GM23248 (cell line): ENCODE data around the gene MAN1A1. TPM values are rescaled to one million over a fixed set of nuclear protein-coding genes. Genes with fewer than 3 reads are reported as not detected.
A peak's percentile ranks its signal among the peaks of the same experiment; 100 is the strongest.
"Not testable (repeated sequence)": the region's sequence is repeated elsewhere in the genome, so short reads cannot be mapped to it uniquely, and the experiment has no call there.

Source experiments
- DNase-seq: peaks from one replicate; pipeline ENCODE4 v3.0.0-alpha.2; 2015
- H2AFZ ChIP-seq: fragments of 200-600 bp; sonication (generic); 2 replicates; pipeline ENCODE4 v1.6.1; 2016; ENCODE audit warnings: antibody characterized with exemption
- H3F3A ChIP-seq: fragments of 200-600 bp; sonication (generic); 2 replicates; pipeline ENCODE4 v1.6.1; 2016; ENCODE audit warnings: mild to moderate bottlenecking, antibody characterized with exemption, mixed run types; ENCODE audit not compliant: insufficient read depth
- H3K27ac ChIP-seq: fragments of 200-600 bp; sonication (generic); 2 replicates; pipeline ENCODE4 v1.5.1; 2016; ENCODE audit warnings: mild to moderate bottlenecking
- H3K27me3 ChIP-seq: fragments of 200-600 bp; sonication (generic); replicated peaks from 2 replicates; pipeline ENCODE4 v1.6.1; 2016; ENCODE audit warnings: mild to moderate bottlenecking; ENCODE audit not compliant: insufficient read depth
- H3K36me3 ChIP-seq: fragments of 200-600 bp; sonication (generic); 2 replicates; pipeline ENCODE4 v1.6.1; 2016; ENCODE audit warnings: low read depth, mild to moderate bottlenecking
- H3K4me1 ChIP-seq: fragments of 200-600 bp; sonication (generic); 2 replicates; pipeline ENCODE4 v1.6.1; 2016; ENCODE audit warnings: mild to moderate bottlenecking; ENCODE audit not compliant: insufficient read depth
- H3K4me2 ChIP-seq: fragments of 200-600 bp; sonication (generic); one replicate; pipeline ENCODE4 v1.6.1; 2016; ENCODE audit warnings: mild to moderate bottlenecking; ENCODE audit not compliant: unreplicated experiment
- H3K4me3 ChIP-seq: fragments of 200-600 bp; sonication (generic); 2 replicates; pipeline ENCODE4 v1.5.1; 2016; ENCODE audit warnings: mild to moderate bottlenecking
- H3K79me2 ChIP-seq: fragments of 200-600 bp; sonication (generic); 2 replicates; pipeline ENCODE4 v1.6.1; 2016; ENCODE audit warnings: mild to moderate bottlenecking; ENCODE audit not compliant: insufficient read depth
- H3K9ac ChIP-seq: fragments of 200-600 bp; sonication (generic); 2 replicates; pipeline ENCODE4 v1.6.1; 2016; ENCODE audit warnings: mild to moderate bottlenecking
- H3K9me2 ChIP-seq: fragments of 200-600 bp; sonication (generic); 2 replicates; pipeline ENCODE4 v1.6.1; 2016; ENCODE audit warnings: mixed run types, mild to moderate bottlenecking, moderate library complexity; ENCODE audit not compliant: insufficient read depth
- H3K9me3 ChIP-seq: fragments of 200-600 bp; sonication (generic); one replicate; pipeline ENCODE4 v1.6.1; 2017; ENCODE audit warnings: low read depth
- H4K20me1 ChIP-seq: fragments of 200-600 bp; sonication (generic); 2 replicates; pipeline ENCODE4 v1.6.0; 2016; ENCODE audit not compliant: insufficient read depth
- EZH2 ChIP-seq: fragments of 200-600 bp; sonication (generic); IDR thresholded peaks from 2 replicates; pipeline ENCODE4 v1.6.1; 2018; ENCODE audit warnings: antibody characterized with exemption, mild to moderate bottlenecking; ENCODE audit not compliant: insufficient read depth, poor library complexity, severe bottlenecking
- EZH2phosphoT487 ChIP-seq: fragments of 200-600 bp; sonication (generic); IDR thresholded peaks from 2 replicates; pipeline ENCODE4 v1.6.1; 2018; ENCODE audit warnings: antibody characterized with exemption, moderate library complexity, mild to moderate bottlenecking, low read depth; ENCODE audit not compliant: insufficient read depth
- WGBS, 2 experiments: methylation state at CpG; one replicate each; pipeline ENCODE4 v1.1.6; 2015 to 2017; ENCODE audit warnings: low lambda C conversion rate in 2 of 2, low coverage in 1 of 2; ENCODE audit errors: missing lambda C conversion rate in 2 of 2; 5-methylcytosine and 5-hydroxymethylcytosine counted together
- in situ Hi-C: fragments of 300-500 bp; cut with MboI; formaldehyde crosslinking; loops from 2 replicates; pipeline ENCODE4 v1.15.0; 2020
- polyA plus RNA-seq: library from polyadenylated mRNA; unstranded; fragments of >200 nt; fragmentation: Nextera tagmentation; extraction: Ambion mirVana; gene quantifications from 2 replicates; pipeline ENCODE4 v1.2.1, GENCODE V29; 2016
- total RNA-seq: library from RNA; depleted of rRNA; stranded (reverse); fragments of >200 nt; shearing (Covaris generic); gene quantifications from 2 replicates; pipeline ENCODE4 v1.2.3, GENCODE V29; 2014

MAN1A1 gene
- total and polyA plus RNA-seq, 2 experiments from 2014 or later: 9.8 to 33.4 TPM

GRCh38 chr6:119158057-119158848, 191.3 kb downstream of the MAN1A1 start:
- H3K4me2 ChIP-seq: no peak overlapping the region
- no peaks in the 10 kb centered on the region for H3K36me3 ChIP-seq
- H3F3A ChIP-seq: no peaks in the 10 kb centered on the region
- no peaks in the 10 kb centered on the region for H3K9me2 ChIP-seq
- H3K9me3 ChIP-seq: no peaks in the 10 kb centered on the region
- no peak for TF ChIP-seq EZH2phosphoT487
- TF ChIP-seq EZH2: no peak
- no peak overlapping the region for H2AFZ ChIP-seq
- no peaks in the 10 kb centered on the region for H4K20me1 ChIP-seq
- H3K27ac ChIP-seq: no peak overlapping the region
- H3K27me3 ChIP-seq: no peaks in the 10 kb centered on the region
- in situ Hi-C loops: no loop called here
- 52 to 59% methylated on average over 9 of the region's 9 CpGs for WGBS, 2 experiments
- peak; percentile 73 for DNase-seq
- no peaks in the 10 kb centered on the region for H3K4me1 ChIP-seq
- no peak overlapping the region for H3K4me3 ChIP-seq
- no peaks in the 10 kb centered on the region for H3K79me2 ChIP-seq
- H3K9ac ChIP-seq: no peak overlapping the region

- Histone ChIP-seq H3K27ac (no peak overlapping the region), H3K4me2 (no peak overlapping the region), H3K36me3 (no peaks in the 10 kb centered on the region), H3K9me3 (no peaks in the 10 kb centered on the region), H2AFZ (no peak overlapping the region), H3K9ac (no peak overlapping the region), H4K20me1 (no peaks in the 10 kb centered on the region), H3F3A (no peaks in the 10 kb centered on the region), H3K4me3 (no peak overlapping the region), H3K9me2 (no peaks in the 10 kb centered on the region), H3K79me2 (no peaks in the 10 kb centered on the region), H3K27me3 (no peaks in the 10 kb centered on the region), H3K4me1 (no peaks in the 10 kb centered on the region)
- in situ Hi-C loops: no loop called here
- no peak for TF ChIP-seq EZH2phosphoT487
- TF ChIP-seq EZH2: no peak
- whole genome bisulfite sequencing, 2 experiments: 15 to 16% methylated on average over 3 of the region's 3 CpGs
- no peak for DNase-seq
Observed at GRCh38 chr6:119157506-119157815, 192.1 kb downstream of the MAN1A1 start.

GRCh38 chr6:119156757-119157505, 192.6 kb downstream of the MAN1A1 start:
- no peaks in the 10 kb centered on the region for H3K27me3 ChIP-seq
- WGBS, 2 experiments: 51 to 59% methylated on average over 8 of the region's 8 CpGs

GRCh38 chr6:119156082-119156481, 193.5 kb downstream of the MAN1A1 start:
- H3K27me3 ChIP-seq: not testable (repeated sequence)

More at GRCh38 chr6:119156757-119157505, 192.6 kb downstream of the MAN1A1 start:
- Histone ChIP-seq H3K4me3 (no peak overlapping the region), H2AFZ (no peak overlapping the region), H3K9me3 (no peaks in the 10 kb centered on the region), H3K4me2 (no peak overlapping the region), H3F3A (no peaks in the 10 kb centered on the region), H3K27ac (no peak overlapping the region), H3K9ac (no peak overlapping the region), H3K4me1 (no peaks in the 10 kb centered on the region), H3K36me3 (no peaks in the 10 kb centered on the region), H3K9me2 (no peaks in the 10 kb centered on the region), H4K20me1 (no peaks in the 10 kb centered on the region), H3K79me2 (no peaks in the 10 kb centered on the region)
- in situ Hi-C loops: no loop called here
- no peak for DNase-seq
- TF ChIP-seq EZH2phosphoT487 (no peak), EZH2 (no peak)

More at GRCh38 chr6:119156082-119156481, 193.5 kb downstream of the MAN1A1 start:
- H3K79me2 ChIP-seq, H3K36me3 ChIP-seq, H3K9me2 ChIP-seq, H3K4me3 ChIP-seq, H3K4me2 ChIP-seq, H3K4me1 ChIP-seq, DNase-seq, in situ Hi-C loops, H3K9ac ChIP-seq, H4K20me1 ChIP-seq, H3K27ac ChIP-seq, H2AFZ ChIP-seq, H3K9me3 ChIP-seq, H3F3A ChIP-seq: not testable (repeated sequence)
- 92 to 98% methylated on average over 4 of the region's 4 CpGs for WGBS, 2 experiments
